ENCODE measurements around the gene THYN1. TPM values are rescaled to one million over a fixed set of nuclear protein-coding genes. Genes with fewer than 3 reads are reported as not detected.

Gene THYN1
- total RNA-seq, 1 experiment from 2014 or later: 56.6 TPM

DNA sequence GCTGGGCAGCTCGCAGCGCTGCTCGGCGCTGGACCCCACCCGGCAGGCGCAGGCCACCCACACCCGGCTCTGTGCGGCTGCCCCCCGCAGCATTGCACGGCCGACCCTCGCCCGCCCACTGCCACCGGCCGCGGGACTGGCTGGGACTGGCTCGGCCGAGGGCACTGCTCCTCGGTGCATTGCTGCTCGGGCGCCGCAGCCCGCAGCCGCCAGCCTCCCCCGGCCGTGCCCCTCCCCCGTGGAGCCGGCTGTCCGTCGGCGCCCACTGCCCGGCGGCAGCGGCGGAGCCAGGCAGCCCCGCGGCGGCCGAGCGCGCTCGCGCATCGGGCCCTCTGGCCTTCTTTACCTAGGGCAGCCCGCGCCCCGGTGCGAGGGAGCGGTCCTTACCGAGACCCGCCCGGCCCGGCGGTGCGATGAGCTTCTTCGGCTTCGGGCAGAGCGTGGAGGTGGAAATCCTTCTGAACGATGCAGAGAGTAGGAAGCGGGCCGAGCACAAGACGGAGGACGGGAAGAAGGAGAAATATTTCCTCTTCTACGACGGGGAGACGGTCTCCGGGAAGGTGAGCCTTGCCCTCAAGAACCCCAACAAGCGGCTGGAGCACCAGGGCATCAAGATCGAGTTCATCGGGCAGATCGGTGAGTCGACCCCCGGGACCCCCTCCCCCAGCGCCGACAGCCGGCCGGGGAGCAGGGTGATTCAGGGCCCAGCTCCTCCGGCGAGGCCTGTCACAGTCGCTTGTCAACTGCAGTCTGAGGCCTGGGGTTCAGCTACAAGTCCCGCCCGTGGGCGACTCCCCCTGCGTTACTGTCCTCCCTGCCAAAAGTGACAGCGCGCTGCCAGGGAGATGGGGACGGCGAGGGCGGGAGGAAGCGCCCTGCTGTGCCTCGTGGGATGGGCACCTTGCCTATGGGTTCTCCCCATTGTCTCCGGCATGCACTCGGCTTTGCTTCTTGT, 28.2 kb downstream of the THYN1 start:
- Histone ChIP-seq H2AFZ (ENCODE audit: low read length) (peak overlapping the region; percentile 99), H3F3A (ENCODE audit: low read length, unreplicated experiment) (no peaks in the 10 kb centered on the region), H3K9ac (ENCODE audit: low read length) (peak overlapping the region; percentile 90), H3K9me2 (replicated peaks; ENCODE audit: low read length) (no peaks in the 10 kb centered on the region), H3K27me3 (ENCODE audit: low read length) (no peaks in the 10 kb centered on the region), H3K4me3 (ENCODE audit: low read length) (peak overlapping the region; percentile 92), H3K36me3 (ENCODE audit: low read depth, low read length) (peaks cover 5% of the 10 kb centered on the region; the same call in 1 of the 2 replicates), H4K20me1 (ENCODE audit: low read length) (peaks cover 16% of the 10 kb centered on the region), H3K27ac (ENCODE audit: low read length) (no peak overlapping the region), H3K9me3 (ENCODE audit: low read length) (no peaks in the 10 kb centered on the region), H3K79me2 (ENCODE audit: low read length) (peaks cover 89% of the 10 kb centered on the region), H3K4me1 (ENCODE audit: insufficient read depth, low read length) (peaks cover 30% of the 10 kb centered on the region), H3K4me2 (ENCODE audit: low read length) (peak overlapping the region; percentile 97)
- no TSS peak for BruUV-seq (replicated peaks)
- ChIA-PET POLR2A (ENCODE audit: unreplicated experiment) (interaction anchor here (0.6 to 1.3 kb wide), 2 partner anchors 19 to 42 kb away, joined by 3 to 4 read pairs; no protein-coding TSS in a partner anchor), CTCF (no interaction called here)
- peak; percentile 51 for DNase-seq
- TF ChIP-seq EZH2 (IDR thresholded peaks at IDR 0.05; ENCODE audit: low read length, unreplicated experiment) (no peak), EZH2phosphoT487 (IDR thresholded peaks at IDR 0.05; ENCODE audit: borderline replicate concordance, low read length) (no peak)
- TF ChIP-seq, protein P1, sequence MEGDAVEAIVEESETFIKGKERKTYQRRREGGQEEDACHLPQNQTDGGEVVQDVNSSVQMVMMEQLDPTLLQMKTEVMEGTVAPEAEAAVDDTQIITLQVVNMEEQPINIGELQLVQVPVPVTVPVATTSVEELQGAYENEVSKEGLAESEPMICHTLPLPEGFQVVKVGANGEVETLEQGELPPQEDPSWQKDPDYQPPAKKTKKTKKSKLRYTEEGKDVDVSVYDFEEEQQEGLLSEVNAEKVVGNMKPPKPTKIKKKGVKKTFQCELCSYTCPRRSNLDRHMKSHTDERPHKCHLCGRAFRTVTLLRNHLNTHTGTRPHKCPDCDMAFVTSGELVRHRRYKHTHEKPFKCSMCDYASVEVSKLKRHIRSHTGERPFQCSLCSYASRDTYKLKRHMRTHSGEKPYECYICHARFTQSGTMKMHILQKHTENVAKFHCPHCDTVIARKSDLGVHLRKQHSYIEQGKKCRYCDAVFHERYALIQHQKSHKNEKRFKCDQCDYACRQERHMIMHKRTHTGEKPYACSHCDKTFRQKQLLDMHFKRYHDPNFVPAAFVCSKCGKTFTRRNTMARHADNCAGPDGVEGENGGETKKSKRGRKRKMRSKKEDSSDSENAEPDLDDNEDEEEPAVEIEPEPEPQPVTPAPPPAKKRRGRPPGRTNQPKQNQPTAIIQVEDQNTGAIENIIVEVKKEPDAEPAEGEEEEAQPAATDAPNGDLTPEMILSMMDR (conservative IDR thresholded peaks at IDR 0.05; ENCODE audit: low read depth, low read length): no peak
- intact Hi-C loops (cut with micrococcal nuclease): loop anchor here (1.0 kb wide), 2 partner anchors 28 to 41 kb away; partner anchors contain the start of genes ACAD8 and THYN1
- ATAC-seq: peak; percentile 45

DNA sequence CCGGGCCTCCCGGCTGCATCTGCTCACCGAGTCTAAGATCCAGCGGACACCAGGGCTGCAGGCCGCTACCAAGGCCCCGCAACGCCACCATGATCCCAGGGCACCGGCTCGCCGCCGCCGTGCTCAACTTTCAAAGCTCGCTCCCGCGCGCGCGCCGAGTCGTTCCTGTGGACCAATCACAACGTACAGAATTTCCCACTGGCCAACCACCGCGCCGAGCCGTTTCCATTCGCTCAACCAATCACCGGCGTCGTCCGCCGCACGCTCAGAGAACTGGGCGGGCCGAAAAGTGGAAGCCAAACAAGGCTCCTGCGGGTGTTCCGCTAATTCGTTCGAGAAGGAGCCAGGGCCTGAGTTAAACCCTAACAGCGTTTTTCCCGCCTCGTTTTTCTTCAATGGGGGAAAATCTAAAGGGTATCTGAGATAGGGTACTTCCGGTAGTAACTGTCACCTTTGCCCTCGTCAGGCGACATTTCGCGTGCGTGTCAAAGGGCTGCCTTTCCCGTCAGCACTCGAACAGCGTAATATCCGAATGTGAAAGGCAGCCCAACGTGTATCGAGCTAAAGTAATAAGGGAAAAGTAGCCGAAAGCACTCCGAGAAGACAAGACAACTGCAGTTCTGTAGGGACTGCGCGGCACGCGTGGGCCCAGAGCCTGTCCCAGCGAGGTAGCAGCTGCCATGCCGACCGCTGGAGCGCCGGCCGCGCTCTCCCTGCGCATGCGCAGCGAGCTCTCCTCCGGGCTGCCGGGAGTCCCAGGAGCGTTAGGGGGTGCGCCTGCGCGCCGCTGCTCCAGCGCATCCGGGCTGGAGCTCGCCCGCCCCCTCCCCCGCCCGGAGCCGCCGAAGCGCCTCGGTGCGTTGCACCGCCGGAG, 29.1 kb downstream of the THYN1 start, which contains the start of the genes NCAPD3 and VPS26B:
Gene NCAPD3, minus strand, starts transcription at position 132 of the 874 bp plus-strand sequence. Its CDS starts 41 bp downstream, at position 91.
Gene VPS26B, plus strand, starts transcription at position 836 of the 874 bp plus-strand sequence. CDS start 452 bp downstream, outside the sequence.
- POLR2A ChIA-PET (ENCODE audit: unreplicated experiment): interaction anchor here (0.6 to 1.3 kb wide), 3 partner anchors 20 to 82 kb away, joined by 3 to 8 read pairs (median 4); no protein-coding TSS in a partner anchor
- H3K79me2 ChIP-seq (ENCODE audit: low read length): peaks cover 84% of the 10 kb centered on the region
- no peaks in the 10 kb centered on the region for H3K27me3 ChIP-seq (ENCODE audit: low read length)
- no peaks in the 10 kb centered on the region for H3F3A ChIP-seq (ENCODE audit: low read length, unreplicated experiment)
- ATAC-seq (peak; percentile 80), DNase-seq (peak; percentile 99)
- H3K4me3 ChIP-seq (ENCODE audit: low read length): peak within 1 kb of the TSS; percentile 92
- H3K9me2 ChIP-seq (replicated peaks; ENCODE audit: low read length): no peaks in the 10 kb centered on the region
- H3K9me3 ChIP-seq (ENCODE audit: low read length): no peaks in the 10 kb centered on the region
- H3K4me2 ChIP-seq (ENCODE audit: low read length): peak within 1 kb of the TSS; percentile 97
- CTCF ChIA-PET: interaction anchor here (0.7 kb wide), 1 partner anchor 19 kb away, joined by 5 read pairs; no protein-coding TSS in a partner anchor
- peak within 1 kb of the TSS; percentile 76 for H3K27ac ChIP-seq (ENCODE audit: low read length)
- peaks cover 8% of the 10 kb centered on the region for H3K36me3 ChIP-seq (ENCODE audit: low read depth, low read length)
- TF ChIP-seq, protein P1 (conservative IDR thresholded peaks at IDR 0.05; ENCODE audit: low read depth, low read length): no peak
- TF ChIP-seq EZH2phosphoT487 (IDR thresholded peaks at IDR 0.05; ENCODE audit: borderline replicate concordance, low read length) (no peak), EZH2 (IDR thresholded peaks at IDR 0.05; ENCODE audit: low read length, unreplicated experiment) (no peak)
- peaks cover 16% of the 10 kb centered on the region for H4K20me1 ChIP-seq (ENCODE audit: low read length)
- no TSS peak for BruUV-seq (replicated peaks)
- H3K4me1 ChIP-seq (ENCODE audit: insufficient read depth, low read length): peaks cover 30% of the 10 kb centered on the region
- intact Hi-C loops (cut with micrococcal nuclease): loop anchor here (1.0 kb wide), 2 partner anchors 29 to 42 kb away; partner anchors contain the start of genes ACAD8 and THYN1
- H2AFZ ChIP-seq (ENCODE audit: low read length): peak within 1 kb of the TSS; percentile 99
- H3K9ac ChIP-seq (ENCODE audit: low read length): peak within 1 kb of the TSS; percentile 90

Measured in PC-3 (cell line).